Neuronal stem cell (in vitro differentiated cells): Measurements from ENCODE around the gene MAB21L3.

Source experiments
- DNase-seq: peaks from one replicate; pipeline ENCODE4 v3.0.0-alpha.2; 2013; ENCODE audit warnings: low spot score
- H2AFZ ChIP-seq: one replicate; pipeline ENCODE4 v1.6.1; 2013; ENCODE audit warnings: mild to moderate bottlenecking, low read length, inconsistent platforms
- H2AK5ac ChIP-seq: 2 replicates; pipeline ENCODE4 v1.6.1; 2013; ENCODE audit warnings: low read depth, mild to moderate bottlenecking, inconsistent platforms, low read length, moderate library complexity, mixed read lengths
- H2BK120ac ChIP-seq: 2 replicates; pipeline ENCODE4 v1.6.1; 2013; ENCODE audit warnings: low read depth, mild to moderate bottlenecking, inconsistent platforms, low read length, moderate library complexity, mixed read lengths
- H2BK12ac ChIP-seq: one replicate; pipeline ENCODE4 v1.6.1; 2013; ENCODE audit warnings: low read length, inconsistent platforms
- H2BK15ac ChIP-seq: 2 replicates; pipeline ENCODE4 v1.6.1; 2013; ENCODE audit warnings: mild to moderate bottlenecking, low read length, inconsistent platforms, mixed read lengths
- H2BK5ac ChIP-seq: one replicate; pipeline ENCODE4 v1.6.1; 2013; ENCODE audit warnings: inconsistent platforms, mild to moderate bottlenecking, low read length, moderate library complexity
- H3K14ac ChIP-seq: one replicate; pipeline ENCODE4 v1.6.1; 2013; ENCODE audit warnings: low read length, inconsistent platforms
- H3K18ac ChIP-seq: 2 replicates; pipeline ENCODE4 v1.6.1; 2013; ENCODE audit warnings: low read length, inconsistent platforms
- H3K23ac ChIP-seq: 2 replicates; pipeline ENCODE4 v1.6.1; 2013; ENCODE audit warnings: low read depth, mild to moderate bottlenecking, mixed read lengths, low read length, inconsistent platforms; ENCODE audit not compliant: poor library complexity
- H3K27ac ChIP-seq: replicated peaks from 3 replicates; pipeline ENCODE4 v1.5.1; 2013; ENCODE audit warnings: low read length, inconsistent platforms
- H3K27me3 ChIP-seq, 3 experiments: 2 replicates each; pipeline ENCODE4 v1.6.1; 2013; ENCODE audit warnings: low read length in 3 of 3, mild to moderate bottlenecking in 2 of 3, inconsistent platforms in 1 of 3, low read depth in 1 of 3, mixed read lengths in 1 of 3, moderate library complexity in 1 of 3; ENCODE audit not compliant: control insufficient read depth in 3 of 3, insufficient read depth in 3 of 3
- H3K36me3 ChIP-seq, 2 donors: replicated peaks in 1 of 2; 2 replicates each; pipeline ENCODE4 v1.6.1; 2013; ENCODE audit warnings: low read length in 2 of 2; ENCODE audit not compliant: control insufficient read depth in 2 of 2, insufficient read depth in 2 of 2
- H3K4ac ChIP-seq: 2 replicates; pipeline ENCODE4 v1.6.1; 2013; ENCODE audit warnings: inconsistent platforms, mild to moderate bottlenecking, low read length, moderate library complexity
- H3K4me1 ChIP-seq, 2 donors: 1 replicate in 1 of 2; 2 replicates in 1 of 2; pipeline ENCODE4 v1.6.1; 2013; ENCODE audit warnings: low read length in 2 of 2, low read depth in 1 of 2; ENCODE audit not compliant: control insufficient read depth in 2 of 2, insufficient read depth in 1 of 2
- H3K4me2 ChIP-seq: one replicate; pipeline ENCODE4 v1.6.1; 2013; ENCODE audit warnings: mild to moderate bottlenecking, low read length, inconsistent platforms; ENCODE audit not compliant: insufficient read depth, poor library complexity, severe bottlenecking
- H3K4me3 ChIP-seq, 2 donors: 2 replicates each; pipeline ENCODE4 v1.5.1; 2013; ENCODE audit warnings: low read length in 2 of 2, mild to moderate bottlenecking in 2 of 2, inconsistent platforms in 1 of 2, moderate library complexity in 1 of 2
- H3K79me1 ChIP-seq: one replicate; pipeline ENCODE4 v1.6.1; 2013; ENCODE audit warnings: low read depth, mild to moderate bottlenecking, inconsistent platforms, low read length, moderate library complexity
- H3K9ac ChIP-seq: one replicate; pipeline ENCODE4 v1.6.1; 2013; ENCODE audit warnings: mild to moderate bottlenecking, low read depth, low read length, inconsistent platforms; ENCODE audit not compliant: poor library complexity
- H3K9me3 ChIP-seq, 2 donors: replicated peaks in 1 of 2; 2 replicates each; pipeline versions ENCODE3 to v1.6.1; 2013; ENCODE audit warnings: low read length in 2 of 2, mild to moderate bottlenecking in 2 of 2, inconsistent platforms in 1 of 2, low read depth in 1 of 2, mixed read lengths in 1 of 2, moderate library complexity in 1 of 2; ENCODE audit not compliant: control insufficient read depth in 2 of 2, insufficient read depth in 1 of 2
- H4K8ac ChIP-seq: one replicate; pipeline ENCODE4 v1.6.1; 2013; ENCODE audit warnings: low read depth, mild to moderate bottlenecking, inconsistent platforms, low read length, moderate library complexity
- H4K91ac ChIP-seq: one replicate; pipeline ENCODE4 v1.6.1; 2013; ENCODE audit warnings: low read length, low read depth, mild to moderate bottlenecking, inconsistent platforms; ENCODE audit not compliant: poor library complexity
- WGBS, 2 donors: extraction: QIAGEN DNeasy Blood & Tissue Kit; methylation state at CpG; one replicate each; pipeline ENCODE4 v1.1.7; 2013; ENCODE audit warnings: missing lambda C conversion rate in 2 of 2, mixed read lengths in 1 of 2; ENCODE audit not compliant: insufficient read length in 2 of 2, insufficient replicate concordance in 1 of 2; ENCODE audit errors: extremely low coverage in 2 of 2; 5-methylcytosine and 5-hydroxymethylcytosine counted together

MAB21L3 gene

DNA sequence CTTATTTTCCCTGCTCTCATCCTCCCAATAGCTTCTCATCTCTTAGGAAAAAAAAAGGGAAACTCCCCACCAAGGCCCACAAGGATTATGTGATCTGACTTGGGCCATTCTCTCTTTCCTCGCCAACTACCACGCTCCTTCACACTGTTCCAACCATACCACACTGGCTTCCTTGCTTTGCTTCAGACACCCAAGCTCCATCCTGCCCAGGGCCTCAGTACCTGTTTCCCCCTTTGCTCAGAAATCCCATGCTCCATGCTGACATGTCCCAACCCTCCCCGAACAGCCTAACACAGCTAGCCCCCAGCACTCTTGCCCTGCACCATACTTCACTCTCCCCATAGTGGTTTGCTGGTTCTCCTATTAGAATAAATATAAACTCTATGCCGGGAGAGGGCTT, 39.2 kb downstream of the MAB21L3 start:
- Histone ChIP-seq H3K14ac (no peak overlapping the region), H3K4me2 (no peak overlapping the region), H2BK15ac (peak overlapping the region; percentile 63), H2AK5ac (peak overlapping the region; percentile 53), H3K27ac (no peak overlapping the region), H3K9me3 (no peaks in the 10 kb centered on the region), H3K36me3 (no peaks in the 10 kb centered on the region), H3K9ac (no peak overlapping the region), H3K18ac (no peak overlapping the region), H3K23ac (no peak overlapping the region), H3K4me3 (no peak overlapping the region), H3K4ac (no peak overlapping the region), H2BK5ac (no peak overlapping the region), H4K91ac (no peak overlapping the region), H3K79me1 (no peaks in the 10 kb centered on the region), H3K4me1 (peaks cover 0 to 5% of the 10 kb centered on the region in 2 donors), H2BK12ac (no peak overlapping the region), H4K8ac (no peak overlapping the region), H2BK120ac (no peak overlapping the region), H3K27me3 (peaks cover 0 to 9% (median 0%) of the 10 kb centered on the region in 3 experiments), H2AFZ (no peak overlapping the region)
- DNase-seq, result no peak
- WGBS, 2 donors, result no CpG with 5 or more reads among the region's 4 CpGs

DNA sequence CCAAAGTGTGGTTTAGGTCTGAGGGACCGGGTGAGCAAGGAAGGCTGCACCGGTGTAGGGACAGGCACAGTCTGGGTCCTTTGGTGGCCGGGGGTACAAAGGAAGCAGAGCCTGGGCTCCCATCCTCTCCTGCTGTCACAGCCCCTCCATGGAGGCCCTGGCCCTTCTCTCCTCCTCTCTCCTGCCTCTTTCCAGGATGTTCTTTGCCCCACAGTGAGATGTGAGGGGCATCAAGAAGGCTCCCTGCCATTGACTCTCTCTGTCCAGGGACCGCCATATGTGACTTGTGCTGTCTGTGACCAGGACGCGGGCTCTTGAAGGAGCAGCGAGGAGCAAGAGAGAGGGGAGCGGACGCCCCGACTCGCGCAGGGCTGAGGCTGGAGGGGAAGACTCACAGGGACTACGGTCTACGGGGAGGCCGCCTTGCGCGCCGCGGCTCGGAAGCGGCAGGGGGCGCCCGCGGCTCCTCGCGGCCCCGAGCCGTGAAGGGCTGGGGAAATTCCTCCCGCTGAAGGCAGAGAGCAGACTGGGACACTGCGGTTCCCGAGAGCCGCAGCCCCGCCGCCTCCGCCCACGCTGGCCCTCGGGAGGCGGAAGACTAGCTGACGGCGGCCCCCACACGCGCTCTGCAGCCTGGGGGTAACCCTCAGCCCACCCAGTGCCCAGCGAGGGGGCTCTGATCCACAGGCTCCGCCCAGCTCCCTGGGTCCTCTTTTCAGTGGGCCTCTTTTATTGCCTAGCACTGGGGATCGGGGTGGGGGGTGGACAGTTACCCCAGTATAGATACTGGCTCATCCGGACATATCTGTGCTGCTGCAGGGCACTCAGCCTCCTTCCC, 40.8 kb downstream of the MAB21L3 start:
- Histone ChIP-seq H2BK120ac (peak overlapping the region; percentile 4), H3K4me1 (peaks cover 0 to 5% of the 10 kb centered on the region in 2 donors), H3K18ac (peak overlapping the region; percentile 98), H2AK5ac (no peak overlapping the region), H2BK15ac (peak overlapping the region; percentile 84), H3K4ac (no peak overlapping the region), H2BK12ac (no peak overlapping the region), H3K14ac (no peak overlapping the region), H3K79me1 (no peaks in the 10 kb centered on the region), H2AFZ (peak overlapping the region; percentile 97), H2BK5ac (no peak overlapping the region), H3K23ac (peak overlapping the region; percentile 8), H3K4me2 (peak overlapping the region; percentile 59), H4K91ac (no peak overlapping the region), H3K27me3 (peaks cover 0 to 9% (median 0%) of the 10 kb centered on the region in 3 experiments), H3K36me3 (no peaks in the 10 kb centered on the region), H3K9ac (peak overlapping the region; percentile 80), H3K27ac (no peak overlapping the region), H3K4me3 (peak overlapping the region; percentile 29 to 71), H3K9me3 (no peaks in the 10 kb centered on the region), H4K8ac (no peak overlapping the region)
- DNase-seq, result peak; percentile 68
- no CpG with 5 or more reads among the region's 46 CpGs for whole genome bisulfite sequencing, 2 donors

DNA sequence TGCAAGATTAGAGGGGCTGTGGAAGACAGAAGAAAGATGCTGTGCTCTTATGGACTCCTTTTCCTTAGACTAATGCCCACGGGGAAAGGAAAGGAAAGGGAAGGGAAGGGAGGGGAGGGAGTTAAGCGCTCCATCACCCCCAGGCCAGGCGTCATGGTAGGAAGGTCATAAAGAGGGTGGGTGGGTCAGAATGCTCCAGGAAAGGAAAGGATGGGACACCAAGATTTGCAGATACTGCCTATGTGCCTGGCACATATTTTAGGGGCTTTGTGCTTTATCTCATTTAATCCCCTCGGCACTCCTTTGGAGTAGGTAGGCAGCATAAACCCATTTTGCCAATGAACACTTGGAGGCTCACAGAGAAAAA, 41.4 kb downstream of the MAB21L3 start:
- Histone ChIP-seq H3K27me3 (peaks cover 0 to 9% (median 0%) of the 10 kb centered on the region in 3 experiments), H4K8ac (no peak overlapping the region), H3K9me3 (no peaks in the 10 kb centered on the region), H4K91ac (no peak overlapping the region), H3K36me3 (no peaks in the 10 kb centered on the region), H2BK12ac (no peak overlapping the region), H3K4me2 (peak overlapping the region; percentile 59), H3K9ac (peak overlapping the region; percentile 80), H3K23ac (no peak overlapping the region), H2AFZ (peak overlapping the region; percentile 97), H3K18ac (peak overlapping the region; percentile 98), H3K4me1 (peaks cover 0 to 5% of the 10 kb centered on the region in 2 donors), H3K4me3 (peak overlapping the region in 1 of 2 donors; percentile 29), H3K14ac (no peak overlapping the region), H2BK120ac (no peak overlapping the region), H3K79me1 (no peaks in the 10 kb centered on the region), H3K27ac (no peak overlapping the region), H2BK5ac (no peak overlapping the region), H2AK5ac (no peak overlapping the region), H3K4ac (no peak overlapping the region), H2BK15ac (peak overlapping the region; percentile 84)
- WGBS, 2 donors, result no CpG with 5 or more reads among the region's 4 CpGs
- DNase-seq, result no peak

DNA sequence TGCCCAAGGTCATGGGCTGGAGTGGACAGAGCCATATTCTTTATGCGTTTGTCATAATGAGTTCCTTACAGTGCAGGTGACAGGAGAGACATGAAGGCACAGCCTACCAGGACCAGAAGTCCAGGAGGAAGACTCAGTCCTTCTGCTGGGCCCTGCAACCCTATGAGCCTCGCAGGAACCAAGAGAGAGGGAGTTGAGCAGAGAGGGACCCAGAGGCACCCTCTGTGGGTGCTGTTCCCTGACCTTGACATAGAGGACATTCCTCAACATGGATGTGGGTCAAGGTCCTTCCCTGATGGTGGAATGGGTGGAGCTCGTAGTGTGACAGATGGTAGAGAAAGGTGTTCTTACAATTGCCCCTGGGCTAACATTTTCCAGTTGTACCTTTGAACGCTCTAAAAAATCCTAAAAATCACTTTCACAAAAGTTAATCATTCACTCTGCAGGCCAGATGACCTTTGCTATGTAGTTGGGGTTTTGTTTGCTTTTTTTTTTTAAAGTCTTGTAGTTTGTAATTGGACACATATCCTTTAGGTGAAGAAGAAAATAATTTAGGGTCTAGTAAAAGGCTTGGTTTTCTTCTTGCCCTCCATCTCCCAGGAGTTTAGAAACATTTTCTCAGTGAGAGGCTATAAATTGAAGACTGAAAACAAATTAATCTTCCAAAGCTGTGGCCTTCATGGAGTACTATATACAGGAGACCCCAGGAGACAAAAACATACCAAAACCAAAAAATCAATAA, 41.9 kb downstream of the MAB21L3 start:
- H3K4me1 ChIP-seq, result peaks cover 0 to 5% of the 10 kb centered on the region in 2 donors
- no peak overlapping the region for H3K23ac ChIP-seq
- H3K4me3 ChIP-seq, result no peak overlapping the region
- no peaks in the 10 kb centered on the region for H3K9me3 ChIP-seq
- no peak overlapping the region for H3K9ac ChIP-seq
- no peak overlapping the region for H3K27ac ChIP-seq
- H3K4me2 ChIP-seq, result no peak overlapping the region
- no peak overlapping the region for H2AFZ ChIP-seq
- H3K27me3 ChIP-seq, result peaks cover 0 to 9% (median 0%) of the 10 kb centered on the region in 3 experiments
- H3K79me1 ChIP-seq, result no peaks in the 10 kb centered on the region
- H3K36me3 ChIP-seq, result no peaks in the 10 kb centered on the region
- H4K8ac ChIP-seq, result no peak overlapping the region
- no peak overlapping the region for H2BK120ac ChIP-seq
- H2BK12ac ChIP-seq, result no peak overlapping the region
- no CpG with 5 or more reads among the region's 4 CpGs for WGBS, 2 donors
- H2BK5ac ChIP-seq, result no peak overlapping the region
- H2AK5ac ChIP-seq, result no peak overlapping the region
- H3K18ac ChIP-seq, result no peak overlapping the region
- no peak overlapping the region for H4K91ac ChIP-seq
- DNase-seq, result no peak
- H3K4ac ChIP-seq, result no peak overlapping the region
- H3K14ac ChIP-seq, result no peak overlapping the region
- no peak overlapping the region for H2BK15ac ChIP-seq
